MM.1S (cell line): ENCODE measurements around the gene DPAGT1.

Experiments used
- DNase-seq: peaks from one replicate; pipeline ENCODE4 v3.0.0-alpha.2; 2015
- H2AFZ ChIP-seq: fragments of 300-600 bp; sonication (generic); 2 replicates; pipeline ENCODE4 v1.6.0; 2016; ENCODE audit warnings: antibody characterized with exemption, low read length
- H3F3A ChIP-seq: fragments of 300-600 bp; sonication (generic); 2 replicates; pipeline ENCODE4 v1.6.1; 2016; ENCODE audit warnings: mild to moderate bottlenecking, antibody characterized with exemption, low read length, moderate library complexity, mixed read lengths; ENCODE audit not compliant: insufficient read depth
- H3K27ac ChIP-seq: fragments of 300-600 bp; sonication (generic); 2 replicates; pipeline ENCODE4 v1.5.1; 2016; ENCODE audit warnings: mild to moderate bottlenecking, low read length
- H3K27me3 ChIP-seq: fragments of 300-600 bp; sonication (generic); replicated peaks from 2 replicates; pipeline ENCODE4 v1.6.0; 2016; ENCODE audit warnings: low read length; ENCODE audit not compliant: insufficient read depth
- H3K36me3 ChIP-seq: fragments of 300-600 bp; sonication (generic); replicated peaks from 2 replicates; pipeline ENCODE4 v1.6.1; 2016; ENCODE audit warnings: mild to moderate bottlenecking, low read length, mixed read lengths; ENCODE audit not compliant: insufficient read depth
- H3K4me1 ChIP-seq: fragments of 300-600 bp; sonication (generic); 2 replicates; pipeline ENCODE4 v1.6.1; 2016; ENCODE audit warnings: low read length, mixed read lengths
- H3K4me2 ChIP-seq: fragments of 300-600 bp; sonication (generic); 2 replicates; pipeline ENCODE4 v1.6.0; 2016; ENCODE audit warnings: low read depth, low read length
- H3K4me3 ChIP-seq: fragments of 300-600 bp; sonication (generic); 2 replicates; pipeline ENCODE4 v1.5.1; 2016; ENCODE audit warnings: low read length, mixed read lengths
- H3K79me2 ChIP-seq: fragments of 300-600 bp; sonication (generic); 2 replicates; pipeline ENCODE4 v1.6.1; 2016; ENCODE audit warnings: mixed run types, low read length, mixed read lengths
- H3K9ac ChIP-seq: fragments of 300-600 bp; sonication (generic); 2 replicates; pipeline ENCODE4 v1.6.1; 2016; ENCODE audit warnings: low read length, mixed read lengths
- H3K9me2 ChIP-seq: fragments of 300-600 bp; sonication (generic); replicated peaks from 2 replicates; pipeline ENCODE4 v1.6.1; 2016; ENCODE audit warnings: mild to moderate bottlenecking, low read length, mixed read lengths; ENCODE audit not compliant: insufficient read depth
- H3K9me3 ChIP-seq: fragments of 300-600 bp; sonication (generic); replicated peaks from 2 replicates; pipeline ENCODE4 v1.6.1; 2016; ENCODE audit warnings: mild to moderate bottlenecking, low read length, mixed read lengths; ENCODE audit not compliant: insufficient read depth
- H4K20me1 ChIP-seq: fragments of 300-600 bp; sonication (generic); 2 replicates; pipeline ENCODE4 v1.6.1; 2016; ENCODE audit warnings: mild to moderate bottlenecking, low read length, moderate library complexity, mixed read lengths; ENCODE audit not compliant: insufficient read depth
- EZH2 ChIP-seq: fragments of 300-600 bp; sonication (generic); optimal IDR thresholded peaks from 2 replicates; pipeline ENCODE3; 2017; ENCODE audit warnings: low read depth, mild to moderate bottlenecking, antibody characterized with exemption, low read length, mixed read lengths
- EZH2phosphoT487 ChIP-seq: fragments of 300-600 bp; sonication (generic); IDR thresholded peaks from 2 replicates; pipeline ENCODE4 v1.6.1; 2018; ENCODE audit warnings: antibody characterized with exemption, low read length
- TF ChIP-seq, protein P1 (sequence below): fragments of 300-600 bp; sonication (generic); IDR thresholded peaks from 2 replicates; pipeline ENCODE4 v1.5.1; 2016; ENCODE audit warnings: antibody characterized with exemption, low read length, mixed read lengths

DPAGT1 gene

DNA sequence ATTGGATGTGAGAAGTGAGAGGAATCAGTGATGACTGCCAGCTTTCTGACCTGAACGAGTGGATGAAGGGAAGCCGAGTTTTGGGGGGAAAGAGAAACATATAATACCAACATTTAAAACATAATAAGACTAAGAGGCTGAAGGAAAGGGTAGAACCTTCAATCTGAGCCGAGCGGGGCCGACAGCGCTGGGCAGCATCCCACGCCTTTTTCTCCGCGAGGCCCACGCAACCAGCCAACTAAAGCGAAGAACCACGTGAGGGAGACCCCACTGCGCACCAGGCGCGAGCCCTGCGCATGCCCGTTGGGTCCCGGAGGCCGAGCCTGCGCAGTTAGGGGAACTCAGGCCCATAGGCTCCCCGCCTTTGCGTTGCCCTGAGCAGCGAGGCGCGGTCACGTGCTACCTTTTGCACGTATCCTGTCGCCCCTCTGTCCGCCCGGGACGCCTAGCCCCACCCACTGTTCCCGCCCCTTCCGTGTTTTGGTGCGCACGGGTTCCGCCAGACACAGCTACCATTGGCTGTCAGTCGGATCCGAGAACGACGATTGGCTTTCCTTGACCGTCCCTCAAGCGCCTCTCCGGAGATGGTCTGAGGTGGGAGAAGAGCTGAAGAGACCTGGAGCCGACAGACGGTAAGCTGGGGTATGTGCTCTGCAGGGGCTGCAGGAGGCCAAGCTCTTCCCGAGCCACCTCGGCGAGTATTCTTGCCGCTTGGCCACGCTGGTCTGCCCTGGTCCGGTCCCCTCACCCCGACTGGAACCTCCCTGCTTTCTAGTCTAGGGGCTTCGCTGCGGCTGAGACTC lies 19.6 kb upstream of the DPAGT1 start, which contains the start of gene HINFP:
Gene HINFP (plus strand): TSS at position 573 of the 803 bp plus-strand sequence. CDS start 5,365 bp downstream, outside the sequence.
- Histone ChIP-seq H3K36me3 (peaks cover 5% of the 10 kb centered on the region; the same call in 1 of the 2 replicates), H3K27ac (peak within 1 kb of the TSS; percentile 54; the same call in 1 of the 2 replicates)

DNA sequence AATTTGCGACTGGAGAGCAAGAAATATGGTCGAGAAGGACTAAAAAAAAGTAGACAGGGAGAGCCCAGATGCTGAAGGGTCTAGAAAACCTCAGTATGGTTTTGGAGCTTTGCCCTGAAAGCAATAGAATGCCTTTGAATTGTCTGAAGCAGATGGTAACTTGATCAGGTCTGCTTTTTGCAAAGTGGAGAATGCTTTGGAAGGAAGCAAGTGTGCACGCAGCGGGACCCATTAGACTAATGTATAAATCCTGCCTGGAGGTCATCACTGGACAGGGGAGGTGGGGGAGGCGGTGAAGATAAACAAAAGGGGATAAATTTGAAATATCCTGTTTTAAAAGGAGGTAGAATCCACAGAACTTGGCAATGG lies 19.0 kb upstream of the DPAGT1 start:
- peak overlapping the region; percentile 82 for H2AFZ ChIP-seq
- H3F3A ChIP-seq = peaks cover 16% of the 10 kb centered on the region
- peak overlapping the region; percentile 96 for H3K4me2 ChIP-seq
- H3K27me3 ChIP-seq = no peaks in the 10 kb centered on the region
- no peaks in the 10 kb centered on the region for H3K9me2 ChIP-seq
- TF ChIP-seq EZH2 = no peak
- TF ChIP-seq EZH2phosphoT487 = no peak
- TF ChIP-seq, protein P1, sequence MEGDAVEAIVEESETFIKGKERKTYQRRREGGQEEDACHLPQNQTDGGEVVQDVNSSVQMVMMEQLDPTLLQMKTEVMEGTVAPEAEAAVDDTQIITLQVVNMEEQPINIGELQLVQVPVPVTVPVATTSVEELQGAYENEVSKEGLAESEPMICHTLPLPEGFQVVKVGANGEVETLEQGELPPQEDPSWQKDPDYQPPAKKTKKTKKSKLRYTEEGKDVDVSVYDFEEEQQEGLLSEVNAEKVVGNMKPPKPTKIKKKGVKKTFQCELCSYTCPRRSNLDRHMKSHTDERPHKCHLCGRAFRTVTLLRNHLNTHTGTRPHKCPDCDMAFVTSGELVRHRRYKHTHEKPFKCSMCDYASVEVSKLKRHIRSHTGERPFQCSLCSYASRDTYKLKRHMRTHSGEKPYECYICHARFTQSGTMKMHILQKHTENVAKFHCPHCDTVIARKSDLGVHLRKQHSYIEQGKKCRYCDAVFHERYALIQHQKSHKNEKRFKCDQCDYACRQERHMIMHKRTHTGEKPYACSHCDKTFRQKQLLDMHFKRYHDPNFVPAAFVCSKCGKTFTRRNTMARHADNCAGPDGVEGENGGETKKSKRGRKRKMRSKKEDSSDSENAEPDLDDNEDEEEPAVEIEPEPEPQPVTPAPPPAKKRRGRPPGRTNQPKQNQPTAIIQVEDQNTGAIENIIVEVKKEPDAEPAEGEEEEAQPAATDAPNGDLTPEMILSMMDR = no peak
- H4K20me1 ChIP-seq = no peaks in the 10 kb centered on the region
- H3K27ac ChIP-seq = peak overlapping the region; percentile 12; the same call in 1 of the 2 replicates
- H3K4me1 ChIP-seq = peaks cover 11% of the 10 kb centered on the region; the same call in 1 of the 2 replicates
- H3K36me3 ChIP-seq = peaks cover 5% of the 10 kb centered on the region; the same call in 1 of the 2 replicates
- H3K9me3 ChIP-seq = no peaks in the 10 kb centered on the region
- DNase-seq = no peak
- peak overlapping the region; percentile 72 for H3K9ac ChIP-seq
- peak overlapping the region; percentile 75 for H3K4me3 ChIP-seq
- H3K79me2 ChIP-seq = peaks cover 34% of the 10 kb centered on the region

More for the DNA sequence above, 19.6 kb upstream of the DPAGT1 start, which contains the start of gene HINFP:
- H3K4me3 ChIP-seq = peak within 1 kb of the TSS; percentile 93
- no peaks in the 10 kb centered on the region for H3K9me2 ChIP-seq
- peak within 1 kb of the TSS; percentile 82 for H2AFZ ChIP-seq
- peak within 1 kb of the TSS; percentile 72 for H3K9ac ChIP-seq
- H3K4me1 ChIP-seq = peaks cover 11% of the 10 kb centered on the region; the same call in 1 of the 2 replicates
- H3F3A ChIP-seq = peaks cover 16% of the 10 kb centered on the region
- peak; percentile 99 for DNase-seq
- peak within 1 kb of the TSS; percentile 96 for H3K4me2 ChIP-seq
- H4K20me1 ChIP-seq = no peaks in the 10 kb centered on the region
- no peak for TF ChIP-seq EZH2phosphoT487
- TF ChIP-seq, protein P1 = no peak
- no peak for TF ChIP-seq EZH2
- H3K9me3 ChIP-seq = no peaks in the 10 kb centered on the region
- no peaks in the 10 kb centered on the region for H3K27me3 ChIP-seq
- peaks cover 37% of the 10 kb centered on the region for H3K79me2 ChIP-seq

DNA sequence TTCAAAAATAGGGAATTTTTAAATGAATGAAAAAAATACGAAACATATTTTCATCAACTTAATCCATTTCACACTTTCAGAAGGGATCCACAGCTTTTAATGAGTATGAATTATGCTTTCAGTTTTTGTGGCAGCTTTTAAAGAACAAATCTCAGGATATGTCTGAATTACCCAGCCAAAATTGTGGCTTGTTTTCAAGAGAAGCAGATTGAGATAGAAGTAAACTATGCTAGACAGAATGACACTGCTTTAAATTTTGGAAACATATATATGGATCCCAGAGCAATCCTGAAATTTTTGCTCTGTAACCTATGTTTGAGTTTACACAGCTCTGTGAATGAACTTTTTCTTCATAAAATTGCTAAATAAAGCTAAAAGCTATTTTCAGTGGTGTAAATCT lies 17.3 kb upstream of the DPAGT1 start:
- Histone ChIP-seq H4K20me1 (no peaks in the 10 kb centered on the region), H3F3A (peaks cover 16% of the 10 kb centered on the region), H3K9ac (no peak overlapping the region), H3K27ac (no peak overlapping the region), H3K4me1 (peaks cover 11% of the 10 kb centered on the region; the same call in 1 of the 2 replicates), H3K9me2 (no peaks in the 10 kb centered on the region), H3K79me2 (peaks cover 23% of the 10 kb centered on the region), H2AFZ (no peak overlapping the region), H3K4me3 (no peak overlapping the region), H3K27me3 (no peaks in the 10 kb centered on the region), H3K4me2 (no peak overlapping the region), H3K9me3 (no peaks in the 10 kb centered on the region), H3K36me3 (peaks cover 5% of the 10 kb centered on the region; the same call in 1 of the 2 replicates)
- TF ChIP-seq, protein P1 = no peak
- no peak for TF ChIP-seq EZH2
- TF ChIP-seq EZH2phosphoT487 = no peak
- no peak for DNase-seq
